Mucosa of stomach (tissue), 1 donor: ENCODE measurements around the gene TPM3.
"Not testable (repeated sequence)": the region's sequence is repeated elsewhere in the genome, so short reads cannot be mapped to it uniquely, and the experiment has no call there.

ENCODE experiments used
- H3K27me3 ChIP-seq: one replicate; pipeline ENCODE4 v1.7.0; 2013; ENCODE audit warnings: mild to moderate bottlenecking, low read length; ENCODE audit not compliant: control insufficient read depth, insufficient read depth
- H3K36me3 ChIP-seq: one replicate; pipeline ENCODE4 v1.7.0; 2013; ENCODE audit warnings: low read length; ENCODE audit not compliant: control insufficient read depth, insufficient read depth
- H3K4me1 ChIP-seq: one replicate; pipeline ENCODE4 v1.7.0; 2013; ENCODE audit warnings: mild to moderate bottlenecking, low read length; ENCODE audit not compliant: control insufficient read depth, insufficient read depth
- H3K4me3 ChIP-seq: one replicate; pipeline ENCODE4 v1.7.0; 2013; ENCODE audit warnings: low read length
- H3K9ac ChIP-seq: one replicate; pipeline ENCODE4 v1.7.0; 2013; ENCODE audit warnings: mild to moderate bottlenecking, low read length, moderate library complexity
- H3K9me3 ChIP-seq: one replicate; pipeline ENCODE4 v1.7.0; 2013; ENCODE audit warnings: mild to moderate bottlenecking, low read length, moderate library complexity; ENCODE audit not compliant: control insufficient read depth
- donor health status: Pancreatic carcinoma.

TPM3 gene

GRCh38 chr1:154221278-154222001, 29.5 kb upstream of the TPM3 start:
- H3K9ac ChIP-seq, result peak overlapping the region; percentile 73
- H3K4me3 ChIP-seq, result peak overlapping the region; percentile 21
- peaks cover 12% of the 10 kb centered on the region for H3K36me3 ChIP-seq
- H3K27me3 ChIP-seq, result no peaks in the 10 kb centered on the region
- H3K4me1 ChIP-seq, result peaks cover 17% of the 10 kb centered on the region
- H3K9me3 ChIP-seq, result no peaks in the 10 kb centered on the region

GRCh38 chr1:154220970-154221277, 29.0 kb upstream of the TPM3 start:
- Histone ChIP-seq H3K36me3 (peaks cover 12% of the 10 kb centered on the region), H3K4me3 (peak overlapping the region; percentile 21), H3K4me1 (peaks cover 17% of the 10 kb centered on the region), H3K9me3 (no peaks in the 10 kb centered on the region), H3K27me3 (no peaks in the 10 kb centered on the region), H3K9ac (peak overlapping the region; percentile 73)

- H3K4me3 ChIP-seq, result peak within 1 kb of the TSS; percentile 99
- H3K36me3 ChIP-seq, result peaks cover 12% of the 10 kb centered on the region
- no peaks in the 10 kb centered on the region for H3K9me3 ChIP-seq
- peaks cover 17% of the 10 kb centered on the region for H3K4me1 ChIP-seq
- H3K27me3 ChIP-seq, result no peaks in the 10 kb centered on the region
- peak within 1 kb of the TSS; percentile 100 for H3K9ac ChIP-seq
Observed at GRCh38 chr1:154220071-154220969, 28.4 kb upstream of the TPM3 start, which contains the start of gene UBAP2L. UBAP2L (plus strand) TSS chr1:154220955; CDS start chr1:154225124, 4,169 bp downstream.

GRCh38 chr1:154219541-154219940, 27.6 kb upstream of the TPM3 start:
- Histone ChIP-seq H3K27me3 (no peaks in the 10 kb centered on the region), H3K36me3 (peaks cover 12% of the 10 kb centered on the region), H3K4me3 (peak overlapping the region; percentile 99), H3K9ac (peak overlapping the region; percentile 100), H3K9me3 (no peaks in the 10 kb centered on the region), H3K4me1 (peaks cover 17% of the 10 kb centered on the region)

- H3K4me3 ChIP-seq, result peak overlapping the region; percentile 99
- no peaks in the 10 kb centered on the region for H3K9me3 ChIP-seq
- H3K27me3 ChIP-seq, result no peaks in the 10 kb centered on the region
- H3K9ac ChIP-seq, result peak overlapping the region; percentile 100
- H3K36me3 ChIP-seq, result peaks cover 12% of the 10 kb centered on the region
- peaks cover 17% of the 10 kb centered on the region for H3K4me1 ChIP-seq
Observed at GRCh38 chr1:154218545-154218944, 26.6 kb upstream of the TPM3 start.

GRCh38 chr1:154213274-154213673, 21.4 kb upstream of the TPM3 start:
- H3K9ac ChIP-seq, result no peak overlapping the region
- no peaks in the 10 kb centered on the region for H3K27me3 ChIP-seq
- H3K4me1 ChIP-seq, result peaks cover 6% of the 10 kb centered on the region
- peaks cover 17% of the 10 kb centered on the region for H3K36me3 ChIP-seq
- H3K4me3 ChIP-seq, result no peak overlapping the region
- no peaks in the 10 kb centered on the region for H3K9me3 ChIP-seq

GRCh38 chr1:154212083-154212482, 20.2 kb upstream of the TPM3 start:
- no peak overlapping the region for H3K4me3 ChIP-seq
- H3K27me3 ChIP-seq, result no peaks in the 10 kb centered on the region
- no peaks in the 10 kb centered on the region for H3K9me3 ChIP-seq
- peaks cover 12% of the 10 kb centered on the region for H3K36me3 ChIP-seq
- no peak overlapping the region for H3K9ac ChIP-seq
- no peaks in the 10 kb centered on the region for H3K4me1 ChIP-seq

- Histone ChIP-seq H3K9me3 (no peaks in the 10 kb centered on the region), H3K4me3 (no peak overlapping the region), H3K36me3 (peaks cover 19% of the 10 kb centered on the region), H3K4me1 (no peaks in the 10 kb centered on the region), H3K27me3 (no peaks in the 10 kb centered on the region), H3K9ac (no peak overlapping the region)
Observed at GRCh38 chr1:154208677-154209388, 16.9 kb upstream of the TPM3 start.

GRCh38 chr1:154207262-154207661, 15.4 kb upstream of the TPM3 start:
- Histone ChIP-seq H3K4me3 (no peak overlapping the region), H3K36me3 (peaks cover 7% of the 10 kb centered on the region), H3K9ac (no peak overlapping the region), H3K4me1 (no peaks in the 10 kb centered on the region), H3K27me3 (no peaks in the 10 kb centered on the region), H3K9me3 (no peaks in the 10 kb centered on the region)

- no peaks in the 10 kb centered on the region for H3K27me3 ChIP-seq
- H3K4me1 ChIP-seq, result no peaks in the 10 kb centered on the region
- H3K36me3 ChIP-seq, result peaks cover 7% of the 10 kb centered on the region
- no peak within 1 kb of the TSS for H3K4me3 ChIP-seq
- no peaks in the 10 kb centered on the region for H3K9me3 ChIP-seq
- no peak within 1 kb of the TSS for H3K9ac ChIP-seq
Observed at GRCh38 chr1:154206196-154206595, 14.3 kb upstream of the TPM3 start, which contains the start of gene CFAP141. CFAP141 (minus strand) TSS chr1:154206333; CDS start chr1:154206307, 26 bp downstream.

GRCh38 chr1:154205778-154206177, 13.9 kb upstream of the TPM3 start:
- H3K27me3 ChIP-seq, H3K9ac ChIP-seq, H3K4me1 ChIP-seq, H3K9me3 ChIP-seq, H3K36me3 ChIP-seq, H3K4me3 ChIP-seq: not testable (repeated sequence)

- Histone ChIP-seq H3K9ac (no peak overlapping the region), H3K27me3 (no peaks in the 10 kb centered on the region), H3K4me3 (no peak overlapping the region), H3K9me3 (no peaks in the 10 kb centered on the region), H3K4me1 (no peaks in the 10 kb centered on the region), H3K36me3 (no peaks in the 10 kb centered on the region)
Observed at GRCh38 chr1:154199563-154199879, 7.6 kb upstream of the TPM3 start.
